ENCODE results near the gene ATF6. TPM values are rescaled to one million over a fixed set of nuclear protein-coding genes. Genes with fewer than 3 reads are reported as not detected.
A peak's percentile ranks its signal among the peaks of the same experiment; 100 is the strongest.

Gene ATF6
- total and polyA plus RNA-seq, 2 of the 4 experiments (the other 2 are of a cell fraction), result 12.2 to 17.6 TPM

DNA sequence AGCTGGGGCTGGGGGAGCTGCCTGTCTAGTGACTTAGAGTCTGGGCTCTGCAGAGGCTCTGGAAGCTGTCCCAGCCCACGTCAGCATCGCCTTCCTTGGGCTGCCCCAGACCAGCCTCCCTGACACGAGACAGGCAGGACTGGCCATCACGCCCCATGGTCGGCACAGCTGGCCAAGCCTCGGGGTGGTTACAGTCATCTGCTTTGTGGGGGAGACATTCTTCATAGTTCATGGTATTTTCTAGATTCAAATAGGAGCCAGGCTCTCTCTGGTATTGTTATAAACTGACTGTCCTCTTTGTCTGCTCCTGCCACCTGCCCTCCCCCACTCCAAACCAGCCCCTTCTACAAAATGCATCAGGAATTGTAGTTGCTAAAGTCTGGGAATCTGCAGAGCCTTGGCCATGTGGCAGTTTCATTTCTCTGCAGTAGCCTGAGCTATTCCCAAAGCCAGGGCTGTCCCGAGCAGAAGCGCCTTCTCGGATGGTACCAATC lies 228.1 kb downstream of the ATF6 start:
- no peak overlapping the region for H4K5ac ChIP-seq (ENCODE audit: low read depth, low read length)
- BruUV-seq (replicated peaks), result no TSS peak
- DNase-seq (peak; percentile 49), ATAC-seq (ENCODE audit: low read depth) (peak; percentile 84)
- H4K20me1 ChIP-seq (ENCODE audit: insufficient read depth, low read length), result no peaks in the 10 kb centered on the region
- H3K4me1 ChIP-seq (ENCODE audit: control insufficient read depth, insufficient read depth, low read length), result no peaks in the 10 kb centered on the region
- intact Hi-C loops (cut with micrococcal nuclease), result no loop called here
- H2BK5ac ChIP-seq (ENCODE audit: low read depth, low read length, poor library complexity, severe bottlenecking), result no peak overlapping the region
- H4K8ac ChIP-seq (ENCODE audit: low read depth in 2 of 2, low read length in 2 of 2), result no peak overlapping the region
- no peak overlapping the region for H4K91ac ChIP-seq (ENCODE audit: insufficient read depth, low read depth, low read length)
- no peak overlapping the region for H2BK20ac ChIP-seq (ENCODE audit: low read depth, low read length)
- no peak overlapping the region for H3K9ac ChIP-seq (ENCODE audit: low read depth, low read length)
- H3K56ac ChIP-seq (ENCODE audit: extremely low read depth, insufficient read depth, low read length), result no peak overlapping the region
- no peaks in the 10 kb centered on the region for H3K9me3 ChIP-seq (ENCODE audit: control insufficient read depth, insufficient read depth, low read length)
- POLR2A ChIA-PET (ENCODE audit: unreplicated experiment), result no interaction called here
- peaks cover 3% of the 10 kb centered on the region for H3K27me3 ChIP-seq (ENCODE audit: control insufficient read depth, insufficient read depth, low read length)
- CTCF ChIA-PET, result interaction anchor here (0.7 to 1.0 kb wide), 2 partner anchors 43 to 311 kb away, joined by 3 read pairs; no protein-coding TSS in a partner anchor
- H3K4ac ChIP-seq (ENCODE audit: low read depth, low read length), result no peak overlapping the region
- H2BK120ac ChIP-seq (ENCODE audit: low read depth, low read length), result no peak overlapping the region
- no peak overlapping the region for H2AK5ac ChIP-seq (ENCODE audit: low read depth, low read length)
- H3K4me2 ChIP-seq (ENCODE audit: low read depth, low read length), result peak overlapping the region; percentile 1; the same call in 1 of the 2 replicates
- H3K79me1 ChIP-seq (ENCODE audit: low read depth in 1 of 2, low read length in 2 of 2), result no peaks in the 10 kb centered on the region
- no peak overlapping the region for H2AK9ac ChIP-seq (replicated peaks; ENCODE audit: low read depth, low read length, poor library complexity)
- H3K27ac ChIP-seq (ENCODE audit: insufficient read depth, low read length), result no peak overlapping the region
- H3K14ac ChIP-seq (replicated peaks; ENCODE audit: low read depth, low read length), result no peak overlapping the region
- no peak overlapping the region for H2BK15ac ChIP-seq (ENCODE audit: low read depth, low read length)
- no peak overlapping the region for H3K23ac ChIP-seq (ENCODE audit: low read depth, low read length)
- no peak overlapping the region for H3K18ac ChIP-seq (ENCODE audit: low read depth, low read length)
- no peak for TF ChIP-seq USF2 (IDR thresholded peaks at IDR 0.05; ENCODE audit: low read depth, low read length)
- TF ChIP-seq BHLHE40 (IDR thresholded peaks at IDR 0.05; ENCODE audit: low read depth, low read length), result peak; percentile 31; the same call in 1 of the 2 replicates
- peak overlapping the region; percentile 44 for H2AFZ ChIP-seq (replicated peaks; ENCODE audit: low read length, poor library complexity)
- no peak overlapping the region for H3K4me3 ChIP-seq (ENCODE audit: insufficient read depth, low read depth, low read length)
- H3K36me3 ChIP-seq (ENCODE audit: control insufficient read depth, insufficient read depth, low read length), result no peaks in the 10 kb centered on the region
- in situ Hi-C loops (cut with MboI; ENCODE audit: low sequenced_read_pairs), result no loop called here
- dilution Hi-C loops (cut with HindIII; ENCODE audit: low sequenced_read_pairs, unreplicated experiment), result no loop called here
- peaks cover 2% of the 10 kb centered on the region; the same call in 1 of the 2 replicates for H3K9me1 ChIP-seq (ENCODE audit: insufficient read depth, low read length)
- WGBS, 2 experiments (ENCODE audit: extremely low coverage in 2 of 2, insufficient read length in 1 of 2), result 0% methylated on average over 1 of the region's 9 CpGs; no CpG with 5 or more reads in 1 of the 2 experiments
